Adrenal gland (tissue), 12 donors: ENCODE measurements around the gene NIPAL1. TPM values are rescaled to one million over a fixed set of nuclear protein-coding genes. Genes with fewer than 3 reads are reported as not detected.

Source experiments
- DNase-seq, 7 donors: peaks; one replicate each; pipeline ENCODE4 v3.0.0-alpha.2; 2019 to 2020
- H3K27ac ChIP-seq, 5 donors: fragments of 200-600 bp; sonication (generic) in 4 of 5; 1 replicate in 3 of 5; 2 replicates in 2 of 5; pipeline versions ENCODE4 v1.5.1 to v1.8.0; 2016 to 2020; ENCODE audit warnings: mild to moderate bottlenecking in 1 of 5
- H3K27me3 ChIP-seq: fragments of 200-600 bp; 2 replicates; pipeline ENCODE4 v1.8.0; 2021
- H3K36me3 ChIP-seq, 2 donors: fragments of 200-600 bp; replicated peaks in 1 of 2; 1 replicate in 1 of 2; 2 replicates in 1 of 2; pipeline versions ENCODE4 v1.5.1 to v1.8.0; 2018 to 2022
- H3K4me1 ChIP-seq, 2 donors: fragments of 200-600 bp; replicated peaks in 1 of 2; 1 replicate in 1 of 2; 2 replicates in 1 of 2; pipeline versions ENCODE4 v1.5.1 to v1.8.0; 2018 to 2021
- H3K4me3 ChIP-seq, 4 donors: fragments of 200-600 bp; sonication (generic) in 3 of 4; one replicate each; pipeline ENCODE4 v1.5.1; 2016 to 2018
- H3K9me3 ChIP-seq, 3 donors: fragments of 200-600 bp; sonication (generic) in 1 of 3; replicated peaks in 1 of 3; 1 replicate in 2 of 3; 2 replicates in 1 of 3; pipeline versions ENCODE4 v1.5.1 to v1.8.0; 2016 to 2021
- CTCF ChIP-seq, 6 experiments: fragments of 450-650 bp in 4 of 6; fragments of 200-600 bp in 2 of 6; sonication (generic) in 1 of 6; IDR thresholded peaks; 1 replicate in 5 of 6; 2 replicates in 1 of 6; pipeline versions ENCODE4 v1.5.1 to v1.8.0; 2016 to 2021; ENCODE audit warnings: antibody characterized with exemption in 6 of 6, mild to moderate bottlenecking in 2 of 6, moderate library complexity in 1 of 6
- POLR2A ChIP-seq, 2 donors: fragments of 450-650 bp; IDR thresholded peaks; one replicate each; pipeline ENCODE4 v1.6.1; 2017; ENCODE audit warnings: antibody characterized with exemption in 2 of 2, mild to moderate bottlenecking in 2 of 2, moderate library complexity in 1 of 2
- WGBS, 4 donors: extraction: QIAGEN DNeasy Blood & Tissue Kit in 2 of 4; methylation state at CpG; one replicate each; pipeline versions ENCODE4 v1.1.5 to v1.1.7; 2013 to 2017; 5-methylcytosine and 5-hydroxymethylcytosine counted together
- intact Hi-C, 2 donors: fragments of 100-400 bp; cut with DNase I; formaldehyde crosslinking; loops; one replicate each; pipeline versions ENCODE4 v1.14.1 to v1.15.0; 2022 to 2023
- polyA plus RNA-seq, 3 donors: library from polyadenylated mRNA; stranded (reverse); fragments of 200-250 nt in 2 of 3; fragments of 350-450 nt in 1 of 3; fragmentation: Illumina TruSeq in 1 of 3; extraction: RNeasy Lipid Tissue Mini Kit (QIAGEN cat#74804) in 1 of 3; gene quantifications; one replicate each; pipeline ENCODE4 v1.2.3, GENCODE V29; 2013 to 2014
- total RNA-seq, 9 donors: library from RNA; depleted of rRNA in 4 of 9; stranded (reverse); fragments of >200 nt in 4 of 9; fragments of 120-200 nt in 1 of 9; fragmentation: NEBNext Ultra II Directional in 1 of 9; extraction: Animal tissue kit (Norgen Biotek cat#: 25700) in 1 of 9; gene quantifications; one replicate each; pipeline versions ENCODE4 v1.1.0 to v1.2.4, GENCODE V29; 2013 to 2023
- donor health status: healthy with polysubstance abuse.
- donor health status: Bipolar disorder and iron deficiency.
- donor health status: DM: yes; HTN: yes; CAD: no.
- donor health status: DM: no; HTN: no; CAD: no.
- donor health status: DM: no; HTN: no; CAD: no.
- donor health status: DM: yes; HTN: yes; CAD: no.

Gene NIPAL1
- total and polyA plus RNA-seq, 12 donors, result 0.03 to 1.5 (median 0.75) TPM; not detected in 1

DNA sequence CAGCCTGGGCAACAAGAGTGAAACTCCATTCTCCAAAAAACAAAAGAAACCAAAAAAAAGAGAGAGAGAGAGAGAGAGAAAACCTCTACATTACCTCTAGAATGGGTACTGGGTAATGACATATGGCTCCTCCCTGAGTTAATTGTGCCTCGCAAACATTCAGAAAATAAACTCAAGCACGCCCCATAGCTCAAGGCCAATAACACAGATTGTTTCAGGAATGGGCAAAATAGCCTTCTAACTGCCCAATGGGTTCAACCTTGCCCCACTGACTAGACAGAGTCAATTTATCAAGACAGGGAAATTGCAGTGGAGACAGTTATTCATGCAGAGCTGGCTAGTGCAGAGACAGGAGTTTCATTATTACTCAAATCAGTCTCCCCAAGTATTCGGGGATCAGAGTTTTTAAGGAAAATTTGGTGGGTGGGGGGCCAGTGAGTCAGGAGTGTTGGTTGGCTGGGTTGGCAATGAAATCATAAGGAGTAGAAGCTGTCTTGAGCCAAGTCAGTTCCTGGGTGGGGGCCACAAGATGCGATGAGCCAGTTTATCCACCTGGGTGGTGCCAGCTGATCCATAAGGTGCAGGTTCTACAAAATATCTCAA is 25.1 kb downstream of the NIPAL1 start:
- Histone ChIP-seq H3K4me3 (no peak overlapping the region), H3K36me3 (no peaks in the 10 kb centered on the region), H3K27ac (no peak overlapping the region), H3K27me3 (peaks cover 5% of the 10 kb centered on the region), H3K9me3 (no peaks in the 10 kb centered on the region), H3K4me1 (no peaks in the 10 kb centered on the region)
- TF ChIP-seq CTCF (IDR thresholded peaks at IDR 0.05), result no peak
- TF ChIP-seq POLR2A (IDR thresholded peaks at IDR 0.05), result no peak
- no peak for DNase-seq
- 54 to 71% (median 61%) methylated on average over 4 of the region's 4 CpGs for WGBS, 4 donors
- intact Hi-C loops, result no loop called here

- H3K9me3 ChIP-seq, result no peaks in the 10 kb centered on the region
- peaks cover 8% of the 10 kb centered on the region for H3K27me3 ChIP-seq
- intact Hi-C loops, result no loop called here
- TF ChIP-seq POLR2A (IDR thresholded peaks at IDR 0.05) (no peak), CTCF (IDR thresholded peaks at IDR 0.05) (no peak)
- H3K4me3 ChIP-seq, result no peak overlapping the region
- 75 to 87% (median 79%) methylated on average over 3 of the region's 3 CpGs for WGBS, 4 donors
- no peak overlapping the region for H3K27ac ChIP-seq
- no peaks in the 10 kb centered on the region for H3K4me1 ChIP-seq
- no peaks in the 10 kb centered on the region for H3K36me3 ChIP-seq
- no peak for DNase-seq
Measured at GRCh38 chr4:48042979-48043461, 26.4 kb downstream of the NIPAL1 start.

DNA sequence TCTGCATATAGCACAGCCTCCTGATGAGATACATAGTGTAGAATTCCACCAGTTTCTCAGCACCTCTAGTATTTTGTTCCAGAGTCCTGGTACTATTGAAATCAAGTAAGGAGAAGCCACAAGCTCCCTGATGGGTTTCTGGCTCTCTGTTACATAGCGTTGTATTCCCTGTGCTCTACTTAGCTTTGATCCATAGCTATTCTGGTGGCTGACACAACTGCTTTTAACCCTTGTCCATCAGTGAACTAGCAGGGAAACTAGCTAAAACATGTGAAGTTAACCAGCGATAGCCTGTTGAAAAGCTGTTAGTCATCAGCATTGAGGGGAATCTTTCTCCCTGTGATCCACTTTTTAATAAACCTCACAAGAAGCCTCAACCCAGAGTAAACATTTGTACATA is 26.9 kb downstream of the NIPAL1 start:
- TF ChIP-seq CTCF (IDR thresholded peaks at IDR 0.05) (no peak), POLR2A (IDR thresholded peaks at IDR 0.05) (no peak)
- intact Hi-C loops, result no loop called here
- no peak overlapping the region for H3K4me3 ChIP-seq
- H3K27ac ChIP-seq, result no peak overlapping the region
- peaks cover 8% of the 10 kb centered on the region for H3K27me3 ChIP-seq
- WGBS, 4 donors, result 74 to 90% (median 78%) methylated on average over 2 of the region's 2 CpGs
- no peaks in the 10 kb centered on the region for H3K4me1 ChIP-seq
- no peak for DNase-seq
- no peaks in the 10 kb centered on the region for H3K9me3 ChIP-seq
- no peaks in the 10 kb centered on the region for H3K36me3 ChIP-seq

- no peaks in the 10 kb centered on the region for H3K4me1 ChIP-seq
- TF ChIP-seq POLR2A (IDR thresholded peaks at IDR 0.05) (no peak), CTCF (IDR thresholded peaks at IDR 0.05) (no peak)
- H3K9me3 ChIP-seq, result no peaks in the 10 kb centered on the region
- no peaks in the 10 kb centered on the region for H3K36me3 ChIP-seq
- peaks cover 8% of the 10 kb centered on the region for H3K27me3 ChIP-seq
- no peak for DNase-seq
- H3K4me3 ChIP-seq, result no peak overlapping the region
- intact Hi-C loops, result no loop called here
- 84 to 93% (median 88%) methylated on average over 2 of the region's 2 CpGs for WGBS, 4 donors
- H3K27ac ChIP-seq, result no peak overlapping the region
Measured at GRCh38 chr4:48044298-48044697, 27.7 kb downstream of the NIPAL1 start.
